Glomerular endothelial cell (primary cell): Measurements from ENCODE around the gene BECN2. TPM values are rescaled to one million over a fixed set of nuclear protein-coding genes. Genes with fewer than 3 reads are reported as not detected.

ENCODE experiments used
- DNase-seq: peaks from one replicate; pipeline ENCODE4 v3.0.0-alpha.2; 2011; ENCODE audit warnings: low read depth, low spot score; ENCODE audit errors: extremely low read depth
- total RNA-seq: library from RNA; depleted of rRNA; stranded (reverse); fragments of >200 nt; gene quantifications from 2 replicates; pipeline ENCODE4 v1.2.3, GENCODE V29; 2015

BECN2 gene
- not detected in 2 replicates for total RNA-seq

- DNase-seq, result no peak
Measured at GRCh38 chr1:241957692-241958494, at the start of gene BECN2. Gene BECN2, plus strand, starts transcription at chr1:241957767. Its CDS starts 0 bp downstream, at chr1:241957767.

GRCh38 chr1:241916196-241916595, 41.4 kb upstream of the BECN2 start:
- DNase-seq, result no peak

- DNase-seq, result no peak
Measured at GRCh38 chr1:241917487-241917886, 40.1 kb upstream of the BECN2 start.

GRCh38 chr1:241918879-241919278, 38.7 kb upstream of the BECN2 start:
- no peak for DNase-seq

- DNase-seq, result no peak
Measured at GRCh38 chr1:241924080-241924808, 33.3 kb upstream of the BECN2 start.

DNA sequence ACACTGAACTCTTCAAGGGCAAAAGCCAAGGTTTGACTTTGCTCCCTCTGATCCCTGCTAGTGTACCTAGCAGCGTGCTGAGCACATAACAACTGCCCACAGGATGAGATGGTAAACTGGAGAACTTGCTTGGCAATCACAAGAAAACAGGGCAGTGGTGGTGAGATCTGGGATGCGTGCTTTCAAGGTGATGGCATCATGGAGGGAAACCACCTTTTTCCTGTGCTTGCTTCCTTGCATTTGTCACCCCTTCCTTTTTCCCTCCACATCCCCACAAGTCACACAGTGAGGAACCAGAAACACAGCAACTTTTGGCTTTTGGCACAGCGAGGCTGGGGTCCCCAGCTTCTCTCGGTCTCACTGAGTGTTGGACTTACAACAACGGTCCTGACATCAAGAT, 31.4 kb upstream of the BECN2 start:
- peak; percentile 55 for DNase-seq

DNA sequence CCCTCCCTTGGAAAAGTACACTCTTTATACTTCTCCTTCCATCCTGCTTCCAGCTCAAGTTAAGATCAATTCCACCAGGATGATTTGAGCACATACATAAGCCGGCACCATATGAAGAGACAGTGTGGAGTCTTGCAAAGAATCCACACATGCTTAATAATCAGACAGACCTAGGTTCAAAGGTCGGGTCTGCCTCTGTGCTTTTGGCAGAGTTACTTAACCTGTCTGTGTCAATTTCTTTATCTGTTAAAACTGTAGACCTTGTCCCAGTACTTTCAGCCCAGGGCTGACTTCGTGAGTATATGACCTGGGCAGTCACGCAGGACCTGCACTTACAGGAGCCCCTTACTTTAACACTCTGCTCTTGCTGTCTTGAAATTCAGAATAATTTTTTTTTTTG, 30.2 kb upstream of the BECN2 start:
- DNase-seq, result no peak

- DNase-seq, result no peak
Measured at GRCh38 chr1:241932845-241933244, 24.7 kb upstream of the BECN2 start.

DNA sequence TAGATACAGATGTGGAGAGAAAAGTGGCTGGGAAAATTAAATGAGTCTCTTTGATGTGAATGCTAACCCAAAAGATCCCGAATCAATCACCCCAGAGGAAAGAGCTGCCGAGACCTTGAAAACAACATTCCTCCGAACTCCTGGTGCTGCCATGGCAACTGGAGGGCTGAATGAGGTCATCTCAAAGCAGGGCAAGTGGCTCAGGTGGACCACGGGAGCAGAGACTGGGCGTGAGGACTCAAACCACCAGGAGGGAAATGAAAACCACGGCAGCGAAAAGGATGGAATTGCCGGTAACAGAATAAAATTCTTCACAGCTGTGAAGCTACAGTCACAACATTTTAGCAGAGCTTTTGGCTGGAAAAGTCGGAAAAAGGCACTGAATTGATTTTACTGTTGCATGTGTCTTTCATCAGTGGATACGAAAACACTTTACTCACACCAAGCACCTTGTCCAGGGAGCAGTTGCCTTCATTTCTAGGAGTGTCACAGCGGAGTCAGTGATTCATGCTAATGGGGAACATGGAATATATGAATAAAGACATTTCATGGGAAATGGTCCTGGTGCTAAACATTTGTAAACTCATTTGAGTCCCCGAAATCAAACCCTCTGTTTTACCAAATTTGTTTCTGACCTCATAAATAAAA, 23.2 kb upstream of the BECN2 start:
- DNase-seq, result no peak

GRCh38 chr1:241934866-241935265, 22.7 kb upstream of the BECN2 start:
- DNase-seq, result no peak

- no peak for DNase-seq
Measured at GRCh38 chr1:241939798-241940197, 17.8 kb upstream of the BECN2 start.

- DNase-seq, result no peak
Measured at GRCh38 chr1:241942738-241943137, 14.8 kb upstream of the BECN2 start.

DNA sequence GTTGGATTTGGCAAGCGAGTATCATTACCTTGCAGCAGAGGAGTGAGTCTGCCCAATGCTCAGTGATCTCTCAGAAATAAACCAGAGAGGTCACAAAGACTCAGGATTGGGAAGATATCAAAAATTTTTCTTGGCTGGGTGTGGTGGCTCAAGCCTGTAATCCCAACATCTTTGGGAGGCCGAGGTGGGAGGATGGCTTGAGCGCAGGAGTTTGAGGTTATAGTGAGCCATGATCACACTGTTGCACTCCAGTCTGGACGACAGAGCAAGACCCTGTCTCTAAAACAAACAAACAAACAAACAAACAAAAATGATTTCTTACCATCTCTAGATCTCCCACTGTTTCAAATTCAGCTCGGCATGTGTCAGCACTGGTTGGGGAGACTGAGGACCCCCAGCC, 13.3 kb upstream of the BECN2 start:
- DNase-seq, result no peak

- no peak for DNase-seq
Measured at GRCh38 chr1:241947354-241947753, 10.2 kb upstream of the BECN2 start.

GRCh38 chr1:241950390-241950789, 7.2 kb upstream of the BECN2 start:
- DNase-seq, result no peak

DNA sequence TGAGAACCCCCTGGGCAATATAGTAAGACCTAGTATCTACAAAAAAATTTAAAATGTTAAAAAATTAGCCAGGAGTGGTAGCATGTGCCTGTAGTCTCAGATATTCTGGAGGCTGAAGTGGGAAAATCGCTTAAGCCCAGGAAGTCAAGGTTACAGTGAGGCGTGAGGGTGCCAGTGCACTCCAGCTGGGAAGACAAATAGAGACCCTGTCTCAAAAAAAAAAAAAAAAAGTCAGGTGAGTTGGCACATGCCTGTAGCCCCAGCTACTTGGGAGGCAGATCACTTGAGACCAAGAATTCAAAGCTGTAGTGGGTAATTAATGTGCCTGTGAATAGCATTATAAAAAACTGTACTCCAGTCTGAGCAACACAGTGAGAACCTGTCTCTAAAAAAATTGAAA, 4.6 kb downstream of the BECN2 start:
- no peak for DNase-seq

DNA sequence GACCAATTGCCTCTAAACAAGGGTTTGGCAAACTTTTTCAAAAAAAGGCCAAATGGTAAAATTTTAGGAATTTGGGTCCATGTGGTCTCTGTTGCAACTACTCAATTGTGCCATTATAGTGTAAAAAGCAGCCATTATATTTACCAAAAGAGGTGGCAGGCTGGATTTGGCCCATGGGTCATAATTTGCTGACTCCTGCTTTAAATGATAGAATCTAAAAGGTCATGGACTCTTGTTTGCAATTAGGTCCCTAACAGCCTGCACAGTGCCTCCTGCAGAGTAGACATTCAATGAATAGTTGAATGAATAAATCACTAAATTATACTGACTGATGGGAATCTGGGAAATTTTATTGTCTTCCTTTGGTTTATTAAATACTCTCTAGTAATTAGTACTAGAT, 6.2 kb downstream of the BECN2 start:
- DNase-seq, result no peak

DNA sequence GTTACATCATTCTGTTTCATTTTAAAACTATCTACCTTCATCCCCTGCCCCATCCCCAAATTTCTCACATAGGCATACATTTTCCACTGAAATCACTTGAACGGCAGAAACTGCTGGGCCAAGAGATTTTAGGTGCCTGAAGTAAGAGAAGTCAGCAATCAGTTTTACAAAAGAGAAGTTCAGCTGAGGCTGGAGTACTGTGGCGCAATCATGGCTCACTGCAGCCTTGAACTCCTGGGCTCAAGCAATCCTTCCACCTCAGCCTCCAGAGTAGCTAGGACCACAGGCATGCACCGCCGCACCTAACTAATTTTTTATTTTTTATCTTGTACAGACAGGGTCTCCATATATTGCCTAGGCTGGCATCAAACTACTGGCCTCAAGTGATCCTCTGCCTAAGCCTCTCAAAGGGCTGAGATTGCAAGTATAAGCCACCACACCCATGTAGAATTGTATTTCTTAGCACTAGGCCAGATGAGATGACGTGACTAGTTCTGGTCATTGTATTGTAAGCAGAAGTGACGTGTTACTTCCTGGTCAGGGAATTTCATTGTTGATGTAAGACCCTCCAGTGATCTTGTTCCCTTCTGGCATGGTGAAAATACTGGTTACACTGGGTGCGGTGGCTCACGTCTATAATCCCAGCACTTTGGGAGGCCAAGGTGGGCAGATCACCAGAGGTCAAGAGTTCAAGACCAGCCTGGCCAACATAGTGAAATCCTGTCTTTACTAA, 7.1 kb downstream of the BECN2 start:
- DNase-seq, result peak; percentile 16

DNA sequence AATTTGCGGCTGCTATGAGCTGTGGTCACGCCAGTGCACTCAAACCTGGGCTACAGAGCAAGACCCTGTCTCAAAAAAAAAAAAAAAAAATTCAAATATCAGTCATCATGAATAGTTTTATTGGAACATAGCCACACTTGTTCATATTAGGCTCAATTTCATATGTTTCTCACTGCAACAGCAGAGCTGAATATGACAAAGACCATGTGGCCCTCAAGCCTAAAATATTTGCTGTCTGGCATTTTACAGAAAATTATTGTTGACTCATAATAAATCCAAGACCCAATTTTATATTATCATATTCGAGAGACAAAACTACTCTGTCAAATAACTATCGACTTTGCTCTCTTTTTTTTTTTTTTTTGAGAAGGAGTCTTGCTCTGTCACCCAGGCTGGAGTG, 11.0 kb downstream of the BECN2 start:
- DNase-seq, result no peak

GRCh38 chr1:241972703-241973369, 15.3 kb downstream of the BECN2 start:
- DNase-seq, result no peak
